HG03108 (cell line): Measurements from ENCODE around the gene GREB1.
A peak's percentile ranks its signal among the peaks of the same experiment; 100 is the strongest.

Source experiments
- ATAC-seq: cut with Tn5 transposase; IDR thresholded peaks from one replicate; pipeline ENCODE4 v1.9.1; 2021; ENCODE audit warnings: moderate library complexity; ENCODE audit not compliant: unreplicated experiment

Gene GREB1

GRCh38 chr2:11679016-11679415 is 145.2 kb downstream of the GREB1 start:
- ATAC-seq: no peak

GRCh38 chr2:11679486-11680181 is 145.8 kb downstream of the GREB1 start:
- no peak for ATAC-seq

GRCh38 chr2:11680182-11680900 is 146.5 kb downstream of the GREB1 start:
- ATAC-seq: no peak

DNA sequence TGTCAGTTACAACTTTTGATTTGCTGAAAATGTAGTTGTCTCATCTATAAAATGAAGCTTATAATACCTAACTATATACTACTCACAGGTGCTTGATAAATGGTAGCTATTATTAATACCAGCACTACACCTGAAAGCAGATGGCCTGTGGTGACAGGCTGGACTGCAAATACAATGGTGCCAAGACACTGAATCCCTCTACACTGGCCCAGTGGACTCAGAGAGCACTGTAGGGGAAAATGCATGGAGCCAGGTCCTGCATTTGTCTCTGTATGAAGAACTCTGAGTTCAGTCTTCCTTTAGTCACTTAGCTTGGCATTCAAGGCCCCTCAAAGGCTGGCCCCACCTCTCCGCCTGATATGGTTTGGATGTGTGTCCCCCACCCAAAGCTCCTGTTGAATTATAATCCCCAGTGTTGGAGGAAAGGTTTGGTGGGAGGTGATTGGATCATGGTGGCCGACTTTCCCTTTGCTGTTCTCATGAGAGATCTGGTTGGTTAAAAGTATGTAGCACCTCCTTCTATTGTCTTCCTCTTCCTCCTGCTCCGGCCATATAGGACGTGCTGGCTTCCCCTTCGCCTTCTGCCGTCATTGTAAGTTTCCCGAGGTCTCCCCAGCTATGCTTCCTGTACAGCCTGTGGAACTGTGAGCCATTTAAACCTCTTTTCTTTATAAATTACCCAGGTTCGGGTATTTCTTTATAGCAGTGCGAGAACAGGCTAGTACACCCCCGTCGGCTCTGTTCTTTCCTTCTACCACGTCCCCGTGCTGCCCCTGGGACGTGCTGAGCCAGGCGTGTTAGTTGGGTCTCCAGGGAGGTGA is 147.3 kb downstream of the GREB1 start:
- no peak for ATAC-seq

DNA sequence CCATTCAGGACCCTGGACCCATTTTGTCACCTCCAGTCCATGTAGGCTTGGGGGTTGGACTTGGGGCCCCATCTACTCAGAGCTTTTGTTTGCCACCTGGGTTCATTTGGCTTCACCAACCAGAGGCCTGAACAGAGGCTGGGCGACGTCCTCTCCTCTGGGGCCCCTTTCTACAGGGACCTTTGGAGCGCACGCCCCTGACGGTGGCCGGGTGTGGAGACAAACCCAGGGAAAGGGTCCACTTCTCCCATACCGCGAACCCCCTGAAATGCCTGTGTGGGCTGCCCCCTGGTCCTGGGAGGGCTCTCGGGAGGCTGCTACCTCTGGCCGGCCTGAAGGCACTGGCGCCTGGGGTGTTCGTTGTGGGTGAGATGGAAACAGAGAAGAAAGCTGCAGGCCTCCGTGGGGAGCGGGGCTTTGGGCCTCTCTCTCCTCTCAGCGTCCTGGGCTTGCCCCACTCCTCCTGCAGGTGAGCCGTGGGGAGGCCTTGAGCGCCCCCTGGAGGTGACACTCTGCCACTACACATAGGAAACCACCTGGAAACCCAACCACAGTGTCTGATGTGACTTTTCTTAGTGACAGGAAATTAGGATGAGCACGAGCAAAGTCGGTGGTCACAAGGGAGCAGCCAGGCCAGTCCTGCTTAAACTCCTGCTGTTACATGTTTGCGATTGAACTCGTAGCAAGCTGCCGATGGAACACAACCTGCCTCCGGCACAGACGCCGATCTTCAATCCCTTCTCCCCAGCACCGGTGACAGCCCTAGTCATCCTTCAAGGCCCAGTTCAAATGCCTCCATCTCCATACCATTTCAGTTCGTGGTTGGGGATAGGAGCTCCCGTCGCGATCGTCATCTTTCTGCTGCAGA is 148.1 kb downstream of the GREB1 start:
- ATAC-seq: no peak

DNA sequence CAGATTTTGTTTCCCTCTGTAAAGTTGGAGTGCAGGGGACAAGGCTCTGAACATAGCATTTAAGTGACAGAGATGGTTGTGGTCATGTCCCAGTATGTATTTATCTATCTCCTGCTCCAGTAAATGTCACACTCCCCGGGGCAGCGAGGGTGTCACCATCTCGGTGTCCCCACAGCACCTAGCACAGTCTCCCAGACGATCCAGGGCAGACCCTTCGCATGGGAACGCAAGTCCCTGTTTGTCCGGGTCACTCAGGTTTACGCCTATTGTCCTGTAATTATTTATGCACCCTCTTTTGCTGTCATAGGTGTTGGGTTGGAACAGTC is 148.7 kb downstream of the GREB1 start:
- ATAC-seq: no peak

- no peak for ATAC-seq
These were observed 149.6 kb downstream of the GREB1 start for GRCh38 chr2:11683476-11683875.

- no peak for ATAC-seq
These were observed 150.1 kb downstream of the GREB1 start for GRCh38 chr2:11683966-11684365.

DNA sequence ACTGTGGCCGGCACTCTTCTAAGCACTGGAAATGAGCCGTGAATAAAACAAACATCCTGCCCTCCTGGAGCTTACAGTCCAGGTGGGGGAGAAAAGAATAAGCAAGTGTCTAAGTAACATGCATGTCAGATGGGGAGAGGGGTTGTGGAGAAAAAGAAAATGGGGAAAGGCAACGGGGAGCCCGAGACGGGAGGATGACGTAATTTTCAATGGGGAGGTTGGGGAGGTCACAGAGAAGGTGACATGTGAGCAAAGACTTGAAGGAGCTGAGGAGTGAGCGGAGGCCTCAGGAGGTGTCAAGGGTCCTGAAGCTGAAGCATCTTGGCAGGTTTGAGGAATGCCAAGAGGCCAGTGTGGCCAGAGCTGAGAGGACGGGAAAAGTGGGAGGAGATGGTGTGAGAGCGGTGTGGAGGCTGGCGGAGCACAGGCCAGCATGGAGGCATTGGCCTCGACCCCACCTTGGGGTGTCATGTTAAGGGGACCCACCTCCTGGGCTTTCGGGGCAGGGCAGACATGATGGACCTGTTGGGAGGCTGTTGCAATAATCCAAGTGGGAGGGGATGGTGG is 151.1 kb downstream of the GREB1 start:
- no peak for ATAC-seq

DNA sequence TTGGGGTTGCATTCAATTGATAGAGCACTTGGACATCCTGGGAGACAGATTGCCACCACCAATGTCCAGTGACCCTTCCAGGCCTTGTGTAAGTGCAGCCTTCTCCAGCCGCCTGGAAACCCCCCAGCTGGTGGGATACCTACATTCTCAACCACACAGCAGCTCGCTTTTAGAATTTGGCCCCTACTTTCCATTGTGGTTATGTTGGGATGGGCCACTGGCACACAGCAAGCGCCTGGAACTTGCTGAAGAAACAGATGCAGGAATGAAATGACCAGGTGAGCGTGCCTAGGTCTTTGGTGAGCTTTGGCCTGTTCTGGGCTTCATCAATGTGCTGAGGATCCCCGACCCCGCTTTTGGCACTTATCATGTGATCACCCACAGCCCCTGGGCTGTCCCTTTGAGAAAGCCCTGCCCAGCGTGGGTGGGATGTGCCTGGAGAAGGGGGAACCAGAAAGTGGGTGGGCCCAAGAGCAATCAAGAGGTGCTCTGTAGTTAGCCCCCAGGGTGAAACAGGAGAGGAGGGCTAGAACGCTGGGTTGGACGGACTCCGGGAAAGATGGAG is 152.1 kb downstream of the GREB1 start:
- no peak for ATAC-seq

GRCh38 chr2:11687736-11688135 is 153.9 kb downstream of the GREB1 start:
- ATAC-seq: no peak

DNA sequence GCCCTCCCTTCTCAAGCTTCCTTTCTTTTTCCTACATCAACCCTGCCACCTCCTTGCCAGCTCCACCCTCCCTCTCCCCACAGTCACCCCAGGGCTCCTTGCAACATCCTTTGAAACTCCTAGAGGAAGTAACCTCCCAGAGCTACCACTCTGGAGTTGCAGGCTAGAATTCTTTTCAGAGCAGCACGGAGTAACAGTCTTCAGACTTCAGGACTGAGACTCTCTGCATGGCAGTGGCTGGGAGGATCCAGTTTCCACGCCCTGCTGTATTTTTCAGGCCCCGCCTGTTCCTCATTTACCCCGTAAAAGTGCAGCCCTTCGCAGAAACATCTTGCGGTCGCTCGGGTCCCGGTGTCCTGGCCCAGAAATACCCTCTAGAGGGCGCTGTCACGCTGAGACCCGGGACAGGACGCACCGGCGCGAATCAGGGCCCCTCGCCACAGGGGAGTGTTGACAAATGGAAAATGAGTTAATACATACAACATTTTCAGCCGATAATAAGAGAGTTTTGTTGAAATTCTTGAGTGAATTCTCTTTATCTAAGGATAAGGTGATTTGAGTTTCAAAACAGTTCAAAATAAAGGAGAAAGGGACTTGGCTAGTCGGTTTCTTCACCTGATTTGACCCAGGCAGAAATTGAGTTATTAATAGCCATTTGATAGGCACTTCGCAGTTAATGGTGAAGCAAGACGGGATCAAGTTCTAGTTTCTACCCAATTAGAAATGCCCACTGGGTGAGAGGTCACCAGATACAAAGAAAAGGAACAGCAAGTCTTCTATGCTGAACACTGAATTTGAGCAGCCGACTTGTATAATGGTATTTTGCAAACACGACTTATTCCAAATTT is 154.6 kb downstream of the GREB1 start:
- peak; percentile 73 for ATAC-seq

- ATAC-seq: no peak
These were observed 157.3 kb downstream of the GREB1 start for GRCh38 chr2:11691076-11691660.
